ENCODE measurements around the gene OR10P1. TPM values are rescaled to one million over a fixed set of nuclear protein-coding genes. Genes with fewer than 3 reads are reported as not detected.
"Not testable (repeated sequence)": the region's sequence is repeated elsewhere in the genome, so short reads cannot be mapped to it uniquely, and the experiment has no call there.

OR10P1 gene
- total RNA-seq (ENCODE audit: unreplicated experiment), result not detected
- long read RNA-seq, result 0 reads

- no peak for DNase-seq (ENCODE audit: low spot score)
- Mint-ChIP-seq H3K27ac (ENCODE audit: unreplicated experiment) (no peak within 1 kb of the TSS), H3K4me1 (ENCODE audit: unreplicated experiment) (peaks cover 24% of the 10 kb centered on the region), H3K9me3 (ENCODE audit: unreplicated experiment) (no peaks in the 10 kb centered on the region), H3K4me3 (ENCODE audit: unreplicated experiment) (no peak within 1 kb of the TSS), H3K36me3 (ENCODE audit: low read depth, unreplicated experiment) (no peaks in the 10 kb centered on the region), H3K27me3 (ENCODE audit: unreplicated experiment) (peaks cover 9% of the 10 kb centered on the region)
- no peak for TF ChIP-seq CTCF (IDR thresholded peaks at IDR 0.05; ENCODE audit: unreplicated experiment)
Measured at GRCh38 chr12:55636853-55637252, at the start of gene OR10P1. Gene OR10P1, plus strand, starts transcription at chr12:55636892. Its CDS starts 0 bp downstream, at chr12:55636892.

- not testable (repeated sequence) for H3K27ac Mint-ChIP-seq (ENCODE audit: unreplicated experiment); H3K4me3 Mint-ChIP-seq (ENCODE audit: unreplicated experiment); H3K36me3 Mint-ChIP-seq (ENCODE audit: low read depth, unreplicated experiment); H3K4me1 Mint-ChIP-seq (ENCODE audit: unreplicated experiment); H3K9me3 Mint-ChIP-seq (ENCODE audit: unreplicated experiment); H3K27me3 Mint-ChIP-seq (ENCODE audit: unreplicated experiment); DNase-seq (ENCODE audit: low spot score)
Measured at GRCh38 chr12:55590152-55590551, 46.5 kb upstream of the OR10P1 start.

GRCh38 chr12:55607821-55608594 lies 28.7 kb upstream of the OR10P1 start:
- Mint-ChIP-seq H3K27me3 (ENCODE audit: unreplicated experiment) (peaks cover 2% of the 10 kb centered on the region), H3K27ac (ENCODE audit: unreplicated experiment) (no peak overlapping the region), H3K36me3 (ENCODE audit: low read depth, unreplicated experiment) (no peaks in the 10 kb centered on the region), H3K4me3 (ENCODE audit: unreplicated experiment) (no peak overlapping the region), H3K9me3 (ENCODE audit: unreplicated experiment) (no peaks in the 10 kb centered on the region), H3K4me1 (ENCODE audit: unreplicated experiment) (no peaks in the 10 kb centered on the region)
- no peak for TF ChIP-seq CTCF (IDR thresholded peaks at IDR 0.05; ENCODE audit: unreplicated experiment)
- no peak for DNase-seq (ENCODE audit: low spot score)

- TF ChIP-seq CTCF (IDR thresholded peaks at IDR 0.05; ENCODE audit: unreplicated experiment), result no peak
- H3K9me3 Mint-ChIP-seq (ENCODE audit: unreplicated experiment), result peaks cover 9% of the 10 kb centered on the region
- H3K4me3 Mint-ChIP-seq (ENCODE audit: unreplicated experiment), result no peak overlapping the region
- no peak for DNase-seq (ENCODE audit: low spot score)
- no peaks in the 10 kb centered on the region for H3K36me3 Mint-ChIP-seq (ENCODE audit: low read depth, unreplicated experiment)
- no peaks in the 10 kb centered on the region for H3K4me1 Mint-ChIP-seq (ENCODE audit: unreplicated experiment)
- no peak overlapping the region for H3K27ac Mint-ChIP-seq (ENCODE audit: unreplicated experiment)
- H3K27me3 Mint-ChIP-seq (ENCODE audit: unreplicated experiment), result peaks cover 2% of the 10 kb centered on the region
Measured at GRCh38 chr12:55610598-55610997, 26.1 kb upstream of the OR10P1 start.

- no peak for TF ChIP-seq CTCF (IDR thresholded peaks at IDR 0.05; ENCODE audit: unreplicated experiment)
- Mint-ChIP-seq H3K36me3 (ENCODE audit: low read depth, unreplicated experiment) (peaks cover 16% of the 10 kb centered on the region), H3K4me1 (ENCODE audit: unreplicated experiment) (no peaks in the 10 kb centered on the region), H3K4me3 (ENCODE audit: unreplicated experiment) (no peak overlapping the region), H3K9me3 (ENCODE audit: unreplicated experiment) (peaks cover 25% of the 10 kb centered on the region), H3K27ac (ENCODE audit: unreplicated experiment) (no peak overlapping the region), H3K27me3 (ENCODE audit: unreplicated experiment) (peaks cover 2% of the 10 kb centered on the region)
- DNase-seq (ENCODE audit: low spot score), result no peak
Measured at GRCh38 chr12:55612646-55613045, 24.0 kb upstream of the OR10P1 start.

All from endothelial cell (in vitro differentiated cells).